ENCODE data around the gene SMCO2.
A peak's percentile ranks its signal among the peaks of the same experiment; 100 is the strongest.

SMCO2 gene

DNA sequence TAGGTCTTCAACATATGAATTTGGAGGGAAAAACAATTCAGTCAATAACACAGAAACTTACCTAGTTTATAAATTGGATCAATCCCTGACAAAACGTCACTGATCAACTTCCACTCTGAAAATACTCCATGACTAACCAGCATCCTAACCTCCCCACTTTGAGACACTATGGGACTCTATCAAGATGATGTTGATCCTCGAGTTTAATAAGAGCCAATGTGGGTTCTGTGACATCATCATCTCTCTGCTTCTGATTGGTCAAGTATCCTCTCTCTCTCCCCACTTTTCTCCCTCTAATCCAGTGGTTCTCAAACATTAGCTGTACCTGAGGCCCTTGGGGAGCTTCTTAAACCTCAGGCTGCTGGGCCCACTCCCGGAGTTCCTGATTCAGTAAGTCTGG lies at the start of gene SMCO2:
SMCO2 (plus strand) TSS at position 301 of the 400 bp plus-strand sequence. CDS start 23,896 bp downstream, outside the sequence.
- no peak for DNase-seq

DNA sequence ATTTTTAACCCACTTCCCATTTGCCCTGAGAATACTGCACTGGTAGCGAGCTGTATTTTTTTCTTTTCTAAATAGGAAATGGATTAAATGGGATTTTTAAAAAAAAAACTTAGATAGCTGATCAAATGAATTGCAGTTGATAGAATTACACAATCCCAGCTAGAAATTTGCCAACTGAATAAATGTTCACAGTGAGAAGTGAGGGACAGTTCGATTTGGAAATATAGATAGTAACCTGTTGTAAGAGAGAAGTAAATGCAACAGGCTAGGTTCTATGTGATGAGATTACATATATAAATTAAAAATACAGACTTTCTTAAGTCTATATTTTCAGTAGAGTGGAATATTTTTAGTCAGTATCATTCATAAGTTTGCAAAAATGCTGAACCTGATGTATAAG lies 48.1 kb upstream of the SMCO2 start:
- no peak for DNase-seq

DNA sequence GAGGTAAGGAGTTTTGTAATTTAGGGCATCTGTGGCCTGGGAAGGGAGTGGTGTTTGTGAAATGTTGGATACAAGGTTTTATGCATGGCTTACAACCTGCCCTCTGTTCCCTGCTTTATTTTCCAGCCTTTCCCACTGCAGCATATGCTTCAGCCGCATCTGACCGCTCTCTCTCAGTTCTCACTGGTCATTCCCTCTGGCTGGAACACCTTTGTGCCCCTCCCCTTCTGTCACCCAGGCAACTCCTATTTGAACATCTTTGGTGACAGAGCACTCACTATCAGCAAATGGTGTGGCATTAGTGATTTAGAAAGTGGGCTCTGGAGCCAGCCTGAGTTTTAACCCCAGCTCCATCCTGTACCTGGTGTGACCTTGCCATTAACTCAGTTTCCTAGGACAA lies 47.5 kb upstream of the SMCO2 start:
- DNase-seq = no peak

DNA sequence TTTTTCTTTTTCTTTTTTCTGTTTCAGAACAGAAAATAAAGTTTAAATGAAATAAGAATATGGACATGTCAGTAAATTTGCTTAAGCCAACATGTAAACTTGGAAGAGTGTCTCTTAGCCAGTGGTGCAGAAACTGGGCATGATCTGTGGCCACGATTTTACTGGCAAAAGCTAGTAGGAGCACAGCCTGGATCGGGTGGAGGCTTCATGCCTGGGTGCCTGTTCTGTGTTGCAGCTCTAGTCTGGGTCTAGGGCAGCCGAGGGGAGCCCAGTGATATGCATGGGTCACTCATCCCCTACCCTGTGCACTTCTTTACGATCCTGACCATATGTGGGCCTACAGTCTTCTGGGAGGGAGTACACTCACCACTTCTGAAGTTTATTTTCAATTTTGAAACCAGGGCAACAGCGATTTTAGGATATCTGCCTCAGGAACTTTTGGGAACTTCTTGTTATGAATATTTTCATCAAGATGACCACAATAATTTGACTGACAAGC lies 45.6 kb upstream of the SMCO2 start:
- DNase-seq = no peak

DNA sequence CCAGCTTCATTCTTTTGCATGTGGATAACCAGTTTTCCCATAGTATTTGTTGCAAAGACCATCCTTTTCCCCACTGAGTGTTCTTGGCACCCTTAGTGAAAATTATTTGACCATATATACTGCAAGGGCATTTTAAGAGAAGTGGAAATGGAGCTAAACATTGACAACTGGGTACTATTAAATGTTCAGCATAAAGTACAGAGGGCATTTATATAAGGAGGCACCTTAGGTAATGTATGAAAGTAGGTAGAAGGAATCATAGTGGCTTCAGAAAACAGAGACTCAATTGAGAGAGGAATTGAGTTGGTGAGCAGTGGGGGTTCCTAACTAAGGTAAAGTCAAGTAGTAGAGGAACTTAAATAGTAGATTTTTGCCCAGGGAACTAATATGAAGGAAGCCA lies 34.5 kb upstream of the SMCO2 start:
- no peak for DNase-seq

DNA sequence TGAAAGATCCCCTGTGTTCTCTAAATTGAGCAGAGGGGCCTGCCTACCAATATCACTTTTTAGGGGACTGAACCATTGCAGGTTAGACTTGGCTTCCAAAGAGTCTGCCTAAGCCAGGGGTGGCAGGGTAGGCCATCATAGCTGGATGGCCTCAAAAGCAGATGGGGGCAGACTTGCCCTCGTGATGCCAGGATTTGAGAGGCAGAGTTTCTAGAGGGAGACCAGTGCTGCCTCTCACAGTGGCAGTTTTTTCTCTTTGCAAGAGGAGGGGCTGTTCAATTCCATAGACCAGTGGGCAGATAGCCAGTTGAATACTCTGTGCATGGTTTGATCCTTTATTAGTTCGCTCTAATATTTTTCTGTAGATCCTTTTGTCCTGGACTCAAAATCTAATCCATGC lies 23.8 kb upstream of the SMCO2 start:
- no peak for DNase-seq

DNA sequence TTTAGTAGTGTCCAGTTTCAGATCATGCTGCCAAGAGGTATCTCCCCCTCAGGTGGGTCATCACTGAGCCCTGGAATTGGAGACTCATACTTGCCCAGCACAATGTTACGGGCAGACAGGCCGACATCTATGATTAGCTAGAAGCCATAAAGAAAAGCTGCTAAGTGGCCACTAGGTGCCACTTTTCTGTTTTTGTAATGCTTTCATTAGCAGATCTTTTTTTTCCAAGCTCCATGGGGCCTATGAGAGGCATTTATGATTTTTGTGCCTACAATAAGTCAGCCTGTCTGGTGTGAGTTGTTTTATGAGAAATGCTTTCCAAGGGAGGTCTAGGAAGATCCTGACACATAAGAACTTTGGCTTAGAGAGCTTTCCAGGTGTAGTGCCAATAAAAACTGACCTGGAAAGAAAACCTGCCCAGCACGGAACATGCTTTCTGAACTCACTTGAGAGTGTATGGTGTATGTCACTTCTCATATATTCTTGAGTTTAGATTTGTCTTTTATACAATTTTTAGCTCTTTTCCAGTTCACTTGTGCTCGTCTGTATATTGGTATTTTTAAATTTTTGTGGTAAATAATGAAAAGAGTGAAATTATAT lies 21.8 kb upstream of the SMCO2 start:
- no peak for DNase-seq

DNA sequence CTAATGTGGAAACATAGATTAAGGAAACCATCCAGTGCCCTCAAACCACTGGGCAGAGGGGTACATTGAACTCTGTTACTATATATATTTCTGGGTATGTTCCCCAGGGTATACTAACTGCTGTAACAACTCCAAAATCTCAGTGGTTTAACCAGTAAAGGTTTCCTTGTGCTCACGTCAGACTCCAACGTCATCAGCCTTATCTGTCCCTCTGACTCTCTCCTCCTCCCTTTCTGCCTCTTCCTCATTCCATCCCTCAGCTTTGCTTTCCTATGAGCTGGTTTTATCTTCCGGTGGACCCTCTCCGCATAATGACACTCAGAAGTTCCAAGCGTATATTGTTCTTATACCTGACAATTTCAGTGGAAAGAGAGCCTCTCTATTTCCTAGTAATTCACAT lies 21.2 kb upstream of the SMCO2 start:
- no peak for DNase-seq

DNA sequence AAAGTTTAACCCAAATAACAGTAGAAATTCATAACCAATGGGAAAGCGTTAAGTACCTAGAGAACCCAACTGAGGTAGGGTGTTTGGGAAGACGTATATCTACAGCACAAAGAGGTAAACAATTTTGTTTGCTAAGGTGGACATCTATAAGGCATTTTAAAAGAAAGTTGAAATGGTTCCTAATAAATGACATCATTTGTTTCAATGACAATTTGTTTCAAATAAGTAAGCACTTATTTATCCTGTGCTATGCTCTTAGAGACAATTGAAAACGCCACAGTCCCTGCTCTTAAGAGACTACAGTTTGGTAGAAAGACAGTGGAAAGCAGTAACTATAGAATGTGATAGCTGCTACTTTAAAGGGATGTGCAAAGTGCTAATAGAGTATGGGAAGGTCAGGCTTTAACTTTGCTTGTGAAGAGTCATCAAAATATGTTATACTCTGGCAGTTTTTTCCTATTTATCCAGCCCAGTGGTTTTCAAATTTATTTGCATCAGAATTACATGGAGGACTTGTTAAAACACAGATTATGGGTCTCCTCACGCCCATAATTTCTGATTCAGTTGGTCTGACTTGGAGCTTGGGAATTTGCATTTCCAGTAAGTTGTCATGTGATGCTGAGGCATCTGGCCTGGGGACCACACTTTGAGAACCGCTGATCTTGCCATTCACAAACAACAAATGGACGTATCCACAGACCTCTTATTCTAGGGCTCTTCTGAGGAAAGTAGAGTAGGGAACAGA lies 19.6 kb upstream of the SMCO2 start:
- no peak for DNase-seq

DNA sequence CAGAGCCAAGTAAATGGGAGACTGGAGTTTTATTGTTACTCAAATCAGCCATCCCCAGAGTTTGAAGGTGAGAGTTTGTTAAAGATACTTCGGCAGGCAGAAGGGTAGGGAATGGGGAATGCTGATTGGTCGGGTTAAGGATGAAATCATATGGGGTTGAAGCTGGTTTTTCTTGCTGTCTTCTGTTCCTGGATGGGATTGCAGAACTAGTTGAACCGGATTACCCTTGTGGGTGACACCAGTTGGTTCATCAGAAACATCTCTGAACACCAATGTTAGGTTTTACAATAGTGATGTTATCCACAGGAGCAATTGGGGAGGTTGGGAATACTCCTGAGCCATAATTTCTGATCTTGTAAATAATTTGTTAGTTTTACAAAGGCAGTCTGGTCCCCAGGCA lies 18.7 kb upstream of the SMCO2 start:
- DNase-seq = no peak

DNA sequence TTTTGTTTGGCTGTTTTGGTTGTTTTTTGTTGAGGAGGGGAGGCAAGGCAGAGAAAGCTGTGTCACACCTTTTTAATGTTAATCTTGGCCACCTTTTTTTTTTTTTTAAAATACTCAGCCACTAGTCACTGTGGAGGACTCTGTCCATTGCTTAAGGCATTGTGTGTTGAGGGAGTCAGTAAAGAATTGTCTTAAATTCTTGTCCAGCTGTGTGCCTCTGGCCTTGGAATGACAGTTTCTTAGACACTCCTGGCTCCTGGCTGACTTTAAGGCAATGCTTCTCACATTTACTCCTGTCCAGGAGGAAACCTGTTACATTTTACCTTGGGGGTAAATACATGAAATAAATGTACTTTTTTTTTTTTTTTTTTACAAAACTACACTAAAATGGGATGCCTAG lies 18.1 kb upstream of the SMCO2 start:
- DNase-seq = no peak

DNA sequence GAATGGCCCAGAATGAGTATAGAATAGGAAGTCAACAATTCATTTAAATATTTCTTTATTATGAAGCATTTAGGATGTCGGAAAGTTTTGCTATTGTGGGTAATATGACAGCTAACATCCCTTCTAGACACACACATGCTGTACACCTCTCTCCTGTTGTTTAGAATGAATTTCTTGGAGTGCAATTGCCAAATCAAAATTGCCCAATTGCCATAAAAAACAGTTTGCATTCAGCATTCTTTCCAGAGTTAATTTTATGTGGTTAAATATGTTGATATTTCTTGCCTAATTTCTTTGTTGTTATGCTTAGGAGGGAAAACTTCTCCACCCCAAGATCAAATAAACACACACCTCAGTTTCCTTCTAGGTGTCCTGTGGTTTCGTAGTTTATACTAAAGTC lies 16.9 kb upstream of the SMCO2 start:
- DNase-seq = no peak

DNA sequence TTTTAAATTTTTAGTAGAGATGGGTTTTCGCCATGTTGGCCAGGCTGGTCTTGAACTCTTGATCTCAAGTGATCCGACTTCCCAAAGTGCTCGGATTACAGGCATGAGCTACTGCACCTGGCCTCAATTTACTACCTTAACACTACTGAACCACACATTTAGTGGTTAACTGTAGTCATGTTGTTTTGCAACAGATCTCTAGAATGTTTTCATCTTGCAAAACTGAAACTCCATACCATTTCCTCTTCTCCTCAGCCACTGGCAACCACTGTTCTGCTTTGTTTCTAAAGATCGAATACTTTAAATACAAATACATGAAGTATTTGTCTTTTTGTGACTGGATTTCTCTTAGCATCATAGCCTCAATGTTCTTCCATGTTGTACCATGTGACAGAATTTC lies 15.4 kb upstream of the SMCO2 start:
- DNase-seq = no peak

DNA sequence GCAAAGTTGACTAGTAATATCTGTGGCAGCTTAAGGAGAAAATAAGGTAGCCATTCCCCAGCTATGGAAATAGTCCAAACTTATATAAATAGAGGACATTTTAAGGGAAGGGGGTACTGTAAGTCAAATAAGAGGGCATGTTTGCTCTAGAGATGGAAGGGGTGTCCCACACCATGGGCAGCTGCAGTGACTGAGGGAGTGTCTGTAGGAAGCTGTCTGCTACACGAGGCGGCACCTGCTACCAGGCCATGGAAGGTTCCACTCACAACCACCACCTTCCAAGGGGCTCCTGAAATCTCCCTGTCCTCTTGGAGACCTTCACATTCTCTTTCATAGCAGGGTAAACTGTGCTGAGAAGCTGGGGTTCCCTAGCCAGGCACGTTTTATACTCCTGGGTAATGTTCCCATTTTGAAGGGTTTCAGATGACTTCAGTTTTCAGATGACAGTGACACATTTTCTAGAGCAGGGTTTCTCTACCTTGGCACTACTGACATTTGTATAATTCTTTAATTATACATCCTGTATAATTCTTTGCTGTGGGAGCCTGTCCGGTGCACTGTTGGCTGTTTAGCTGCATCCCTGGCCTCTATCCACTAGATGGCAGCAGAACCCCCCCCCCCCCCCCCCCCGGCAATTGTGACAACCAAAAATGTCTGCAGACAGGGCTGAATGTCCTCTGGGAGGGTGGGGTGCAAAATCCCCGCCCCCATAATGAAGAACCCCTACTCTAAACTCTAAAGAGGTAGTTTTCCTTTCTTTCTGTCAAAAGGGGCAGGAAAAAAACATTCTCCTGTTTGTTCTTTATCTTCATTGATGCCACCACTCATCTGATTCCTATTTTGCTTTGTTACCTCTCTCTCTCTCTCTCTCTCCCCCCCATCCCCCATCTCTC lies 11.6 kb upstream of the SMCO2 start:
- peak; percentile 27 for DNase-seq

DNA sequence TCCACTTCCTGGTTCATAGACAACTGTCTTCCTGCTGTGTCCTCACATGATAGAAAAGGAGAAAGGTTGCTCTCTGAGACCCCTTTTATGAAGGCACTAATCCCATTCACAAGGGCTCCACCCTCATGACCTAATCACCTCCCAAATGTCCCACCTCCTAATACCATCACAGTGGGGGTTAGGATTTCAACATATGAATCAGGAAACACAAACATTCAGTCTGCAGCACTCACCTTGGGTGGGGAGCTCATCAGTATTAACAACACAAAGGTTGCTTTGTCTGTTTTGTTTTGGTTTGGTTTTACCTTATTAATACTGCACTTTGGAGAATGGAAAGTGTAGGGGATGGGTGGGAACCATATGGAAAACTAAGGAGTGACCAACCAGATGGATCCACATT lies 10.5 kb upstream of the SMCO2 start:
- DNase-seq = no peak

DNA sequence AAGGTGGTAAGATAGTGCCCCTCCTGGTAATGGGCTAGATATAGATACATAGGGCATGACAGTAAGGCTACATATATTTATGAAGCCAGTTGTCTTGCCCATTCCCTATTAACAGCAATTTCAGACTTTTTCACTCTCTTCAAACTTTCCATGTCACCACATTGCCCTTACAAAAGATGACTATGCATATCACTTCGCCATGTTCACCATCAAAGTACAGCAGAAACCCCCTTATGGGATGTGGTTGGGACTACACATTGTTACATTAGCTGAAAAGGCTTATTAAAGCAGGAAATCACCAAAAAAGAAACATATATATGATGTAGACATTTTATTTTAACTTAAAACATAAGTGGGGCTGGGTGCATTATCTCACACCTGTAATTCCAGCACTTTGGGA lies 9.8 kb upstream of the SMCO2 start:
- no peak for DNase-seq

DNA sequence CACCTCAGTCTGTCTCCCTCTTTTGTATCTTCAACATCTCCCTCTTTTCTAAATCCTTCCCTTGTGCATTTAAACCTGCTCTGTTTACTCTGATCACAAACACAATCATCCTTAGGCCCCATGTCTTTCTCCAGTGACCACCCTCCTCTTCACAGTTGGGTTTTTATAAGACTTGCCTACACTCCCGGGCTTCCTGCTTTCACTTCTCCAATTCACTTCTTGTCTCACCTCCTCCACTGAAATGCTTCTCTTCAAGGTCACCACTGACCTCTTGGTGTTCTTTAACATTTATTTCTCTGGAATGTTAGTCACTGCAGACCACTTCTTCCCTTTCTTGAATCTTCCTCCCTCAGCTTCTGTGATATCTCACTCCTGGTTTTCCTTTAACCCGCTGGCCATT lies 8.7 kb upstream of the SMCO2 start:
- DNase-seq = no peak

DNA sequence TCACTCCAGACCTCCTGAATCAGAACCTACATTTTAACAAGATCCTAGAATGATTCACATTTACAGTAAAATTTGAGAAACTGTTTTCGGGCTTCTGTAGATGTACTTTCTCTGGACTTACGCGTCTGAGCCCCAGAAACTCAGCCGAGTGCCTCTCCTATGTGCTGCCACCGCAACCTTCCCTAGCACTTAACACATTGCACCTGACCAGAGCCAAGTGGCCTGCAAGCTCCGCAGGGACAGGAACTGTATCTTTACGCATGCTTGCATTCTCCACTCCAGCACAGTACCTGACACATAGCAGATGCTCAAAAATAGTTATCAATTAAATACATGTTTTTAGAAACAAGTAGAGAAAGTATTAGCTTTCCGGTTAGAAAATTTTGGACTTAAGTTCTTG lies 1.2 kb downstream of the SMCO2 start:
- no peak for DNase-seq

DNA sequence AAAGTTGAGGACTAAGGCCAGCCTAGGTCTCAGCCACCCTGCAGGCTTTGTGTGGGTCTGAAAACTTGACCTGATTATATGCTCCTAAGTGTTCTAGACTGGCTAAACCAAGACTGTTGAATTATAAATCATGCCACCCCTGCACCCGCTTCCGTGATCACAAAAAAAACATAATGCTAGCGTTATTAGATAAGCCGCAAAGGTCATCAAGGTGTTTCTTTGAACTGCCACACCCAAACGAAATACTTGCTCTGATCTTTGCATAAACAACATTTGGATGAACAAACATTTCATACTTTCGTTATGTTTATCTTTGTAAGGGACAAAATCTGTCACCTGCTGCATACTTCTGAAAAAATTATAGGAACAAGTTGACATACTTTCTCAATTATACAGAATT lies 2.5 kb downstream of the SMCO2 start:
- DNase-seq = no peak

DNA sequence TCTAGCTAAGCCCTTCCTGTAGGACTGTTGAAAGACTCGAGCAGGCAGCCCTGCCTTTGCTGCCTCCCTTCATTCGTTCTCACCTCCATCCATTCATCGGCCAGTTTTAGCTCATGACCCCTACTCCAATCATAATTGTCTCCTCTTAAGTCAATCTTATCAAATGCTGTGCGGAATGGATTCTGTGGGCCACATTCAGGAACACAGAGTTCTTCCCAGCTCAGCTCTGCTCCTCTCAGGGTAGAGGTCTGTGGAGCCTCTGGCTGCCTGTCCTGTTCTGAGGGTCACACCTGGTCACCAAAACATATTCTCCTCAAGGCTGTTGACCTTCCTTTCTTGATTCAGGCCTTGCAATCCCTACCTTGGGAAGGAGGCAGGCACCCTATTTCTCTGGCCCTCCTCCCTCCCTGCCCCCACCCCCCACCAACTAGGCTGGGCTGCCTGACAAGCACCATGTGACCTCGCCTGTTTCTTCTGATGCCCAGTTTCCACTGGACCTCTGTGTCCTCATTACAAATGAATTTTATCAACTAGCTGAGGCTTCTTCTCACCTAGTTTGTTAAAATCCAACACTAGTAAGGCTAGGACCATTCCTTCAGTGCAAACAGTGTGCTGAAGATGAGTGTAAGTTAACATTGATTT lies 3.5 kb downstream of the SMCO2 start:
- DNase-seq = no peak

DNA sequence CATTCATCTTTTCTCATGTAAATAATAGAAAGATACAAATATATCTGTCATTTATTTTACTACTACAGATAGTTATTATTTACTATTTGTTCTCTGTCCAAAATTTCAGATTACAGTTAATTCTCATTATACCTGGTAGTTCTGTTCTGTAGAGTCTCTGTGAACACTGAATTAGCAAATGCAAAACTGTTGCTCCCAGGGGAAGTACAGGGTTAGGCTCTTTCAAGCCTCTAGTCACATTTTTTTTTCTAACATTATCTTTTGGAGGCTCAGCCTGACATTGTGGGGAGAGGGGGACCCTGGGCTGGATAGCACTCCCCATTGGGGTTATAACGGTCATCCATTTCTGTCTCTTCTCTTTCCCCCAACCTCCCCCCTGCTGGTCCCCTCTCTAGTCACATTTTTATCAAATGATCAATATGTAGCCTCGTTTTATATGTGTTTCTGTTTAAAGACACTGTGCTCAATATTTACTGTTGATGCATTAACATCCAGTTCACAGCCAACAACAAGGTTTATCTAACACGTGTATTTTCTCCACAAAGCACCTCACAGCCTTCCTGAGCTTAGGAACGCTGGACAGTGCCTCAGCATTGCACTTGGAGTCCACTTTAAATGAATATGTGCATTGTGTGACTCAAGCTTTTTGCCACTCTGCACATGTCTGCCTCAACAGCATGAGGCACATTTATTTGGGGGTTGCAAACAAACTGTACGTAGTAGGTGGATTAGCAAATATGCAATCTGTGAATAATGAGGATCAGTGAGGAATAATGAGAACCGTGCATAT lies 4.7 kb downstream of the SMCO2 start:
- no peak for DNase-seq

DNA sequence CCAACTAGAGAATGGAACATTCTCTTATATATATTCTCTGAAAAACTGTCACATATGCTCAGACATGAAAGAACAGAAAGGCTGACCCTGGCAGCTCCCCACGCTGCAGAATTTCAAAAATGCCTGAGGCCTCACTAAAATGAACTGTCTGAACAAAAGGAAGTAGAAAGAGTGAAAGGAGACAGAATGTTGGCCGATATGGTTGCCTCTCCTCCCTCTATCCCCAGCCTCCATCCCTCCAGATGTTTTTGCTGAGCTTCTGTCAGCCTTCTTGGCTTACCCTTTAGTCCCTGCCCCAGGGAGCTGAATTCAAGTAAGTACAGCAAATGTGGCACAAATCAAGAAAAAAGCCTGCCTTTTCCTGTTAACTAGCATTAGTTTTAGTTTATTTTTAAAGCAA lies 6.9 kb downstream of the SMCO2 start:
- DNase-seq = no peak
